H1 (cell line): ENCODE data around the gene ANKRD12. TPM values are rescaled to one million over a fixed set of nuclear protein-coding genes. Genes with fewer than 3 reads are reported as not detected.
A peak's percentile ranks its signal among the peaks of the same experiment; 100 is the strongest.

Experiments
- CHD1 ChIP-seq: IDR thresholded peaks from 2 replicates; pipeline ENCODE4 v1.6.1; 2012; ENCODE audit warnings: low read depth, low read length, improper control_type of control experiment
- EGR1 ChIP-seq: IDR thresholded peaks from 2 replicates; pipeline ENCODE4 v1.6.1; 2011; ENCODE audit warnings: low read depth, low read length, borderline replicate concordance
- SRF ChIP-seq: IDR thresholded peaks from 2 replicates; pipeline ENCODE4 v1.6.1; 2011; ENCODE audit warnings: mild to moderate bottlenecking, low read depth, low read length, moderate library complexity
- polyA plus RNA-seq, 7 experiments: library from polyadenylated mRNA; depleted of rRNA in 3 of 7; stranded (reverse) in 5 of 7; unstranded in 2 of 7; fragments of >200 nt in 5 of 7; fragments of 200-250 nt in 2 of 7; gene quantifications; 1 replicate in 5 of 7; 2 replicates in 1 of 7; 4 replicates in 1 of 7; pipeline versions ENCODE4 v1.2.1 to v1.2.3, GENCODE V29; 2011 to 2013; ENCODE audit warnings: missing spikeins in 2 of 7, mixed read lengths in 2 of 7
- total RNA-seq: library from RNA; stranded (reverse); fragmentation: NEBNext Ultra II Directional; extraction: Animal tissue kit (Norgen Biotek cat#: 25700); gene quantifications from 2 replicates; pipeline ENCODE4 v1.2.1, GENCODE V29; 2021

The ANKRD12 gene
- total and polyA plus RNA-seq, 2 of the 8 experiments (the other 6 are each of a cell fraction or from before 2014, with no cell fraction given), result 2.6 to 37.9 TPM

DNA sequence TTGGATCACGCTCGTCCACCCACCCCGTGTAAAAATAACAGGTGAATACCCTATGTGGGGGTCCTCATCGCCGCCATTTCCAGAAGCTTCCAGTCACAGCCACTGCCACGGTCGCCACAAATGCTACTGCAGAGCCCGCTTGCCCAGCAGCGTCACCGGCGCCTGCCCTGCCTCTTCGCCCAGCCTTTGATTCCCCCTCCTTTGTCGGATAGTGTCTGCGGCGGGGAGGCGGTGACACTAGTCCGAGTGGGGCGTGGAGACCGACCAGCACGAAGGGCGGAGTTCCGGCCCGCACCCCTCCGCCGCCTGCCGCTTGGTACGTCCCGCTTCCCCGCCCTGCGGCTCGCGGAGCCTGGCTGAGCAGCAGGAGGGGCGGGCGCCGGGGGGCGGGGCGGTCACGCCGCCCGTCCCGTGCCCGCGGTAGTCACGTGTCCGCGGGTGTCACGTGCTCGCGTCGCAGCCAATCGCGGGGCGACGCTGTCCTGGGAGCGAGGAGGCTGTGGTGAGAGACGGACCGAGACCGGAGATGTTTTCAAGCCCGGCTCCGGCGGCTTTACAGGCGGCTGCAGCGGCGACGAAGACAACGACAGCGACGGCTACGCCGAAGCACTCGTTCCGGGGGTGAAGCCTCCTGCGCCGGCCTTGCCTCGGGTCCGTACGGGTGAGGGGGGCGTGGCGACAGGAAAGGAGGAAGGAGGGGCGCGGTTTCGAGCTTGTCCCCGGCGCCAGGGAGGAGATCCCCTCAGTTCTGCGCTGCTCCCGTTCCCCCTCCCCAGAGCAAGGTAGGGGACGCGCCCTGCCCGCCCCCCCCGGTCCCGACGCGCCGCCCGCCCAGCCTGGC lies at the start of gene ANKRD12 (continued):
- peak; percentile 82 for TF ChIP-seq CHD1
- TF ChIP-seq EGR1, result no peak
- TF ChIP-seq SRF, result no peak
